Muscle layer of duodenum (tissue), 2 donors: ENCODE results near the gene DGKG.

Source experiments
- H3K27ac ChIP-seq: one replicate; pipeline ENCODE4 v1.7.0; 2013; ENCODE audit warnings: mild to moderate bottlenecking, low read length
- H3K27me3 ChIP-seq: one replicate; pipeline ENCODE4 v1.7.0; 2013; ENCODE audit warnings: low read depth, mild to moderate bottlenecking, control low read depth, low read length
- H3K36me3 ChIP-seq, 2 donors: one replicate each; pipeline ENCODE4 v1.7.0; 2013; ENCODE audit warnings: low read length in 2 of 2, control low read depth in 1 of 2, mild to moderate bottlenecking in 1 of 2; ENCODE audit not compliant: insufficient read depth in 2 of 2, control insufficient read depth in 1 of 2
- H3K4me1 ChIP-seq, 2 donors: one replicate each; pipeline ENCODE4 v1.7.0; 2013; ENCODE audit warnings: low read length in 2 of 2, mild to moderate bottlenecking in 2 of 2, control low read depth in 1 of 2, moderate library complexity in 1 of 2; ENCODE audit not compliant: insufficient read depth in 2 of 2, control insufficient read depth in 1 of 2
- H3K4me3 ChIP-seq, 2 donors: one replicate each; pipeline ENCODE4 v1.7.0; 2013; ENCODE audit warnings: low read length in 2 of 2, low read depth in 1 of 2, mild to moderate bottlenecking in 1 of 2
- H3K9me3 ChIP-seq, 2 donors: one replicate each; pipeline ENCODE4 v1.7.0; 2013; ENCODE audit warnings: low read length in 2 of 2, control low read depth in 1 of 2, mild to moderate bottlenecking in 1 of 2; ENCODE audit not compliant: control insufficient read depth in 1 of 2
- donor health status: healthy.

The DGKG gene

GRCh38 chr3:186108941-186109865 is 252.8 kb downstream of the DGKG start, which contains the start of gene ETV5:
TSS of gene ETV5 (minus strand) at chr3:186109089. CDS start at chr3:186105868, 3,221 bp downstream.
- Histone ChIP-seq H3K27ac (peak within 1 kb of the TSS; percentile 91), H3K4me1 (peaks cover 8 to 13% of the 10 kb centered on the region in 2 donors), H3K4me3 (peak within 1 kb of the TSS; percentile 80 to 88), H3K9me3 (no peaks in the 10 kb centered on the region), H3K36me3 (no peaks in the 10 kb centered on the region), H3K27me3 (no peaks in the 10 kb centered on the region)

GRCh38 chr3:186108106-186108940 is 253.7 kb downstream of the DGKG start:
- Histone ChIP-seq H3K27ac (no peak overlapping the region), H3K9me3 (no peaks in the 10 kb centered on the region), H3K4me3 (peak overlapping the region; percentile 60 to 80), H3K36me3 (no peaks in the 10 kb centered on the region), H3K4me1 (peaks cover 8 to 22% of the 10 kb centered on the region in 2 donors), H3K27me3 (no peaks in the 10 kb centered on the region)

- H3K4me3 ChIP-seq, result peak overlapping the region; percentile 60 to 80
- peaks cover 12 to 26% of the 10 kb centered on the region in 2 donors for H3K4me1 ChIP-seq
- H3K9me3 ChIP-seq, result no peaks in the 10 kb centered on the region
- H3K27ac ChIP-seq, result no peak overlapping the region
- H3K36me3 ChIP-seq, result no peaks in the 10 kb centered on the region
- no peaks in the 10 kb centered on the region for H3K27me3 ChIP-seq
Measured at GRCh38 chr3:186107215-186108105, 254.6 kb downstream of the DGKG start.

- H3K27me3 ChIP-seq, result no peaks in the 10 kb centered on the region
- H3K9me3 ChIP-seq, result no peaks in the 10 kb centered on the region
- H3K36me3 ChIP-seq, result no peaks in the 10 kb centered on the region
- peaks cover 12 to 26% of the 10 kb centered on the region in 2 donors for H3K4me1 ChIP-seq
- H3K4me3 ChIP-seq, result no peak overlapping the region
- H3K27ac ChIP-seq, result no peak overlapping the region
Measured at GRCh38 chr3:186105543-186105942, 256.5 kb downstream of the DGKG start.

- Histone ChIP-seq H3K4me3 (no peak overlapping the region), H3K27me3 (no peaks in the 10 kb centered on the region), H3K36me3 (no peaks in the 10 kb centered on the region), H3K27ac (no peak overlapping the region), H3K4me1 (peaks cover 5 to 39% of the 10 kb centered on the region in 2 donors), H3K9me3 (no peaks in the 10 kb centered on the region)
Measured at GRCh38 chr3:186102687-186103086, 259.3 kb downstream of the DGKG start.

- no peaks in the 10 kb centered on the region for H3K36me3 ChIP-seq
- H3K4me3 ChIP-seq, result no peak overlapping the region
- H3K9me3 ChIP-seq, result no peaks in the 10 kb centered on the region
- H3K27me3 ChIP-seq, result no peaks in the 10 kb centered on the region
- H3K4me1 ChIP-seq, result peaks cover 15 to 42% of the 10 kb centered on the region in 2 donors
- H3K27ac ChIP-seq, result no peak overlapping the region
Measured at GRCh38 chr3:186100398-186100797, 261.6 kb downstream of the DGKG start.

GRCh38 chr3:186099178-186099577 is 262.9 kb downstream of the DGKG start:
- Histone ChIP-seq H3K4me1 (peaks cover 15 to 41% of the 10 kb centered on the region in 2 donors), H3K9me3 (no peaks in the 10 kb centered on the region), H3K27me3 (no peaks in the 10 kb centered on the region), H3K36me3 (no peaks in the 10 kb centered on the region), H3K4me3 (no peak overlapping the region), H3K27ac (no peak overlapping the region)

- H3K4me1 ChIP-seq, result peaks cover 15 to 37% of the 10 kb centered on the region in 2 donors
- no peaks in the 10 kb centered on the region for H3K27me3 ChIP-seq
- H3K27ac ChIP-seq, result no peak overlapping the region
- H3K36me3 ChIP-seq, result no peaks in the 10 kb centered on the region
- no peak overlapping the region for H3K4me3 ChIP-seq
- H3K9me3 ChIP-seq, result no peaks in the 10 kb centered on the region
Measured at GRCh38 chr3:186098740-186099139, 263.3 kb downstream of the DGKG start.

GRCh38 chr3:186097663-186098451 is 264.2 kb downstream of the DGKG start:
- no peaks in the 10 kb centered on the region for H3K9me3 ChIP-seq
- H3K36me3 ChIP-seq, result no peaks in the 10 kb centered on the region
- H3K27me3 ChIP-seq, result no peaks in the 10 kb centered on the region
- peaks cover 11 to 28% of the 10 kb centered on the region in 2 donors for H3K4me1 ChIP-seq
- H3K4me3 ChIP-seq, result peak overlapping the region; percentile 18 to 58
- H3K27ac ChIP-seq, result no peak overlapping the region

- H3K4me1 ChIP-seq, result peaks cover 11 to 28% of the 10 kb centered on the region in 2 donors
Measured at GRCh38 chr3:186097317-186097662, 264.7 kb downstream of the DGKG start.

More at GRCh38 chr3:186097317-186097662, 264.7 kb downstream of the DGKG start:
- H3K27me3 ChIP-seq, result no peaks in the 10 kb centered on the region
- peak overlapping the region; percentile 18 to 58 for H3K4me3 ChIP-seq
- no peaks in the 10 kb centered on the region for H3K36me3 ChIP-seq
- H3K9me3 ChIP-seq, result no peaks in the 10 kb centered on the region
- no peak overlapping the region for H3K27ac ChIP-seq
